ENCODE results near the gene ACTR3C.
"Not testable (repeated sequence)": the region's sequence is repeated elsewhere in the genome, so short reads cannot be mapped to it uniquely, and the experiment has no call there.

GRCh38 chr7:150281681-150282403 is 41.5 kb downstream of the ACTR3C start:
- TF ChIP-seq POLR2AphosphoS5 (IDR thresholded peaks at IDR 0.05; ENCODE audit: low read depth, low read length); TAF1 (IDR thresholded peaks at IDR 0.05; ENCODE audit: borderline replicate concordance, low read depth, low read length); POLR2A (IDR thresholded peaks at IDR 0.05; ENCODE audit: low read depth, low read length): not testable (repeated sequence)

Data from GM12892 (cell line).